Memory B cell (primary cell): ENCODE data around the gene DGUOK.
"Not testable (repeated sequence)": the region's sequence is repeated elsewhere in the genome, so short reads cannot be mapped to it uniquely, and the experiment has no call there.

ENCODE experiments used
- ATAC-seq: fragments of 150-1000 bp; cut with Tn5 transposase; 2 replicates; pipeline ENCODE4 v1.10.0; 2021; ENCODE audit warnings: low read depth, mild to moderate bottlenecking, moderate library complexity
- DNase-seq, 2 donors: peaks; one replicate each; pipeline ENCODE4 v3.0.0; 2022; ENCODE audit warnings: low spot score in 2 of 2
- H3K27ac Mint-ChIP-seq: one replicate; pipeline ENCODE4 v1.8.0; 2022; ENCODE audit warnings: mild to moderate bottlenecking, moderate library complexity, mixed read lengths
- H3K27me3 Mint-ChIP-seq: one replicate; pipeline ENCODE4 v1.8.0; 2022; ENCODE audit warnings: mixed read lengths
- H3K36me3 Mint-ChIP-seq: one replicate; pipeline ENCODE4 v1.8.0; 2022; ENCODE audit warnings: mild to moderate bottlenecking, mixed read lengths
- H3K4me1 Mint-ChIP-seq: one replicate; pipeline ENCODE4 v1.8.0; 2022; ENCODE audit warnings: mixed read lengths
- H3K4me3 Mint-ChIP-seq: one replicate; pipeline ENCODE4 v1.8.0; 2022; ENCODE audit warnings: mild to moderate bottlenecking, moderate library complexity, mixed read lengths
- H3K9me3 Mint-ChIP-seq: one replicate; pipeline ENCODE4 v1.8.0; 2022; ENCODE audit warnings: mixed read lengths

The DGUOK gene

GRCh38 chr2:73926493-73927327 lies at the start of gene DGUOK:
Gene DGUOK (plus strand): TSS chr2:73926880. CDS start chr2:73926911, 31 bp downstream.
- H3K36me3 Mint-ChIP-seq = peaks cover 17% of the 10 kb centered on the region
- H3K4me1 Mint-ChIP-seq = peaks cover 29% of the 10 kb centered on the region
- peak within 1 kb of the TSS; percentile 98 for H3K27ac Mint-ChIP-seq
- H3K4me3 Mint-ChIP-seq = peak within 1 kb of the TSS; percentile 92
- no peaks in the 10 kb centered on the region for H3K27me3 Mint-ChIP-seq
- ATAC-seq = peak; percentile 98
- peak; percentile 87 to 93 for DNase-seq
- no peaks in the 10 kb centered on the region for H3K9me3 Mint-ChIP-seq

- no peaks in the 10 kb centered on the region for H3K9me3 Mint-ChIP-seq
- no peak overlapping the region for H3K4me3 Mint-ChIP-seq
- peak; percentile 58 for ATAC-seq
- peaks cover 2% of the 10 kb centered on the region for H3K27me3 Mint-ChIP-seq
- no peak overlapping the region for H3K27ac Mint-ChIP-seq
- DNase-seq = no peak
- no peaks in the 10 kb centered on the region for H3K36me3 Mint-ChIP-seq
- peaks cover 4% of the 10 kb centered on the region for H3K4me1 Mint-ChIP-seq
Observed at GRCh38 chr2:73877071-73877802, 49.4 kb upstream of the DGUOK start.

DNA sequence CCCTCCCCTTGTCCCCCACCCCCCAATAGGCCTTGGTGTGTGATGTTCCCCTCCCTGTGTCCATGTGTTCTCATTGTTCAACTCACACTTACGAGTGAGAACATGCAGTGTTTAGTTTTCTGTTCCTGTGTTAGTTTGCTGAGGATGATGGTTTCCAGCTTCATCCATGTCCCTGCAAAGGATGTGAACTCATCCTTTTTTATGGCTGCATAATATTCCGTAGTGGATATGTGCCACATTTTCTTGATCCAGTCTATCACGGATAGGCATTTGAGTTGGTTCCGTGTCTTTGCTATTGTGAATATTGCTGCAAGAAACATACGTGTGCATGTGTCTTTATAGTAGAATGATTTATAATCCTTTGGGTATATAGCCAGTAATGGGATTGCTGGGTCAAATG lies 48.7 kb upstream of the DGUOK start:
- H3K4me3 Mint-ChIP-seq, ATAC-seq, H3K36me3 Mint-ChIP-seq, DNase-seq, H3K27ac Mint-ChIP-seq, H3K4me1 Mint-ChIP-seq, H3K27me3 Mint-ChIP-seq, H3K9me3 Mint-ChIP-seq: not testable (repeated sequence)

- no peaks in the 10 kb centered on the region for H3K9me3 Mint-ChIP-seq
- no peaks in the 10 kb centered on the region for H3K36me3 Mint-ChIP-seq
- H3K27me3 Mint-ChIP-seq = peaks cover 12% of the 10 kb centered on the region
- no peak overlapping the region for H3K4me3 Mint-ChIP-seq
- H3K4me1 Mint-ChIP-seq = no peaks in the 10 kb centered on the region
- ATAC-seq = no peak
- no peak for DNase-seq
- no peak overlapping the region for H3K27ac Mint-ChIP-seq
Observed at GRCh38 chr2:73885406-73885805, 41.3 kb upstream of the DGUOK start.

- no peak overlapping the region for H3K27ac Mint-ChIP-seq
- no peak for ATAC-seq
Observed at GRCh38 chr2:73886357-73886756, 40.3 kb upstream of the DGUOK start.

DNA sequence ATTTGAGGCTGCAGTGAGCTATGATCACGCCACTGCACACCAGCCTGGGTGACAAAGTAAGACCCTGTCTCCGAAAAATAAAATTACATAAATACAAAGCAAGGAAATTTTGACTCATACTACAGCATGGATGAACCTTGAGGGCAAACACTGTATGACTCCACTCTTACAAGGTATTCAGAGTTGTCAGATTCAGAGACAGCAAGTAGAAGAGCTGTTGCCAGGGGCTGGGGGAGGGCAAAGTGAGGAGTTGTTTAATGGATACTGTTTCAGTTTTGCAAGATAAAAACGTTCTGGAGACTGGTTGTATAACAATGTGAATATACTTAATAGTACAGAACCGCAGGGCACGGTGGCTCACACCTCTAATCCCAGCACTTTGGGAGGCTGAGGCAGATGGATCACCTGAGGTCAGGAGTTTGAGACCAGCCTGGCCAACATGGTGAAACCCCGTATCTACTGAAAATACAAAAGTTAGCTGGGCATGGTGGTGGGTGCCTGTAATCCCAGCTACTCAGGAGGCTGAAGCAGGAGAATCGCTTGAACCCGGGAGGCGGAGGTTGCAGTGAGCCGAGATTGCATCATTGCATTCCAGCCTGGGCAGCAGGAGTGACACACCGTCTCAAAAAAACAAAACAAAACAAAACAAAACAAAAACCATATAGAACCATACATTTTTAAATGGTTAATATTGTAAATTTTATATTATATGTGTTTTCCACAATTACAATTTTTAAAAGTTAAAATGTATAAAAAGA lies 38.9 kb upstream of the DGUOK start:
- not testable (repeated sequence) for H3K4me1 Mint-ChIP-seq, H3K36me3 Mint-ChIP-seq, H3K9me3 Mint-ChIP-seq, H3K27ac Mint-ChIP-seq, H3K4me3 Mint-ChIP-seq, ATAC-seq, DNase-seq
- peaks cover 12% of the 10 kb centered on the region for H3K27me3 Mint-ChIP-seq

More at GRCh38 chr2:73886357-73886756, 40.3 kb upstream of the DGUOK start:
- Mint-ChIP-seq H3K27me3 (peaks cover 12% of the 10 kb centered on the region), H3K36me3 (no peaks in the 10 kb centered on the region), H3K4me3 (no peak overlapping the region), H3K9me3 (no peaks in the 10 kb centered on the region), H3K4me1 (no peaks in the 10 kb centered on the region)
- DNase-seq = no peak

- Mint-ChIP-seq H3K9me3 (no peaks in the 10 kb centered on the region), H3K4me3 (no peak overlapping the region), H3K27ac (no peak overlapping the region), H3K27me3 (peaks cover 9% of the 10 kb centered on the region), H3K4me1 (no peaks in the 10 kb centered on the region), H3K36me3 (no peaks in the 10 kb centered on the region)
- ATAC-seq = no peak
- no peak for DNase-seq
Observed at GRCh38 chr2:73888388-73888787, 38.3 kb upstream of the DGUOK start.

GRCh38 chr2:73889206-73889605 lies 37.5 kb upstream of the DGUOK start:
- DNase-seq = no peak
- no peak overlapping the region for H3K27ac Mint-ChIP-seq
- H3K27me3 Mint-ChIP-seq = peaks cover 8% of the 10 kb centered on the region
- H3K4me3 Mint-ChIP-seq = no peak overlapping the region
- H3K9me3 Mint-ChIP-seq = no peaks in the 10 kb centered on the region
- no peaks in the 10 kb centered on the region for H3K36me3 Mint-ChIP-seq
- peaks cover 2% of the 10 kb centered on the region for H3K4me1 Mint-ChIP-seq
- ATAC-seq = no peak

- Mint-ChIP-seq H3K4me1 (peaks cover 2% of the 10 kb centered on the region), H3K9me3 (no peaks in the 10 kb centered on the region), H3K27ac (no peak overlapping the region), H3K36me3 (no peaks in the 10 kb centered on the region), H3K27me3 (peaks cover 8% of the 10 kb centered on the region), H3K4me3 (no peak overlapping the region)
- DNase-seq (no peak), ATAC-seq (no peak)
Observed at GRCh38 chr2:73890301-73891092, 36.2 kb upstream of the DGUOK start.

DNA sequence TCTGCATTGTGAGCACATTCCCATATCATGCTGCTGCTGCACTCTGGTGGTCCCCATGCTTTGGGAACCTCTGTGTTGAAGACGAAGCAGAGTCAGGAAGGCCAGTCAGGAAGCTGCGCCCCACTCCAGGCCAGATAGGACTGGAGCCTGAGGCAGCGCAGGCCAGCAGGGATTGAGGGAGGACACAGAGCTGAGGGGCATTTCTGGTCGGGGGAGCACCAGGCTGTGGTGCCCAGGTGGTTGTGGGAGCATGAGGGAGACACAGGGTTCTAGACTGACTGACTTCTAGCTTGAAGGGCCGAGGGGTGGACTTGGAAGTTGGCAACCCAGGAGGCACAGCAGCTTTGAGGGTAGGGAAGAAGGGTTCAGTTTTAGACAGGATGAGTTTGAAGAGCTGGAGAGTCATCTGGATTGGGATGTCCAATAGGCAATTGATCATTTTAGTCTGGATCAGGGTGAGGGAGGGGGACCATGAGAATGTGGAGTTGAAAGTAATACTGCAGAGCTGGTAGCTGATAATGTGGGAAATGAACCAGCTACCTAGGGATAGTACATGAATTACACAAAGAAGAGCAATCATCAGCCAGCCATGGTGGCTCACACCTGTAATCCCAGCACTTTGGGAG lies 35.3 kb upstream of the DGUOK start:
- H3K36me3 Mint-ChIP-seq = no peaks in the 10 kb centered on the region
- H3K27ac Mint-ChIP-seq = no peak overlapping the region
- H3K9me3 Mint-ChIP-seq = no peaks in the 10 kb centered on the region
- ATAC-seq = no peak
- H3K27me3 Mint-ChIP-seq = peaks cover 6% of the 10 kb centered on the region
- no peak for DNase-seq
- peaks cover 4% of the 10 kb centered on the region for H3K4me1 Mint-ChIP-seq
- H3K4me3 Mint-ChIP-seq = no peak overlapping the region

DNA sequence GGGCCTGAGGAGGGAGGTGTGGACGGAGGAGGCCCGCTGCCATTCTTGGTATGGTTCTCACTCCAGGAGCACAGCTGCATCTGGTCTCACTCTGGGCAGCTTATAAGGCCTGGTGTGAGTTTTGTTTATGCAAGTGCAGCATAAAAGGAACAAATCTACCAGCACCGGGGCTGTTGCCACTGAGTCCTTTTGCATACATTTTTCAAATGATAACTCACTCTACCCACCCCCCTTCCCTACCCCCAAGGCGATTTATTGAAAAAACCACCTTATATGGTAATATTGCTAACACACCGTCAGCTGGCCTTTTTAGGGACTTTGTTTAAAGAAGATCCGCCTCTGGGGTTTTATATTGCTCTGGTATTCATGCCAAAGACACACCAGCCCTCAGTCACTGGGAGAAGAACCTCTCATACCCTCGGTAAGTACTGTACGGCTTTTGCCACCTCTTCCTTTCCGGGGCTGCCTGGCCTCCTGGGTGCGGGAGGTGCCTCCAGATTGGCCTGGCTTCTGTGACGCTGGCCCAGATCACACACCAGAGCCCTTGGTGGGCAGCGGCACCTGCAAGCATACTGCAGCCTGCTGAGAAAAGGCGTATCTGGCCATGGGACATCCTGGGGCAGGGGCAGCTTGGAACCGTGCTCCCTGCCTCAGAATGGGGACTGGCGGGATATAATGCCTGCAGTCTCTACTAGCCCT lies 33.9 kb upstream of the DGUOK start, which contains the start of gene ACTG2:
Gene ACTG2 (plus strand): TSS at position 378 of the 699 bp plus-strand sequence. CDS start 8,304 bp downstream, outside the sequence.
- Mint-ChIP-seq H3K36me3 (no peaks in the 10 kb centered on the region), H3K4me1 (peaks cover 5% of the 10 kb centered on the region), H3K9me3 (no peaks in the 10 kb centered on the region), H3K27ac (no peak within 1 kb of the TSS), H3K27me3 (peaks cover 3% of the 10 kb centered on the region), H3K4me3 (no peak within 1 kb of the TSS)
- DNase-seq (no peak), ATAC-seq (no peak)

- H3K9me3 Mint-ChIP-seq = no peaks in the 10 kb centered on the region
- peaks cover 5% of the 10 kb centered on the region for H3K4me1 Mint-ChIP-seq
- no peaks in the 10 kb centered on the region for H3K36me3 Mint-ChIP-seq
- no peaks in the 10 kb centered on the region for H3K27me3 Mint-ChIP-seq
- H3K27ac Mint-ChIP-seq = no peak overlapping the region
- ATAC-seq (no peak), DNase-seq (no peak)
- no peak overlapping the region for H3K4me3 Mint-ChIP-seq
Observed at GRCh38 chr2:73893764-73894474, 32.8 kb upstream of the DGUOK start.
